IPS-20b (cell line): Measurements from ENCODE around the gene PRSS21.

Source experiments
- H3K27ac ChIP-seq: one replicate; pipeline ENCODE4 v1.5.1; 2013; ENCODE audit warnings: low read length
- H3K27me3 ChIP-seq: 2 replicates; pipeline ENCODE4 v1.6.1; 2013; ENCODE audit warnings: mild to moderate bottlenecking, low read length, inconsistent platforms; ENCODE audit not compliant: insufficient read depth
- H3K36me3 ChIP-seq: 2 replicates; pipeline ENCODE4 v1.6.1; 2013; ENCODE audit warnings: low read depth, mild to moderate bottlenecking, inconsistent platforms, low read length, moderate library complexity; ENCODE audit not compliant: insufficient read depth
- H3K4me1 ChIP-seq: 2 replicates; pipeline ENCODE4 v1.6.1; 2013; ENCODE audit warnings: mild to moderate bottlenecking, control low read depth, inconsistent platforms, low read length, moderate library complexity; ENCODE audit not compliant: insufficient read depth
- H3K4me3 ChIP-seq: 2 replicates; pipeline ENCODE4 v1.5.1; 2013; ENCODE audit warnings: mild to moderate bottlenecking, low read length, inconsistent platforms
- H3K9ac ChIP-seq: 2 replicates; pipeline ENCODE4 v1.6.1; 2013; ENCODE audit warnings: low read depth, mild to moderate bottlenecking, inconsistent platforms, low read length, moderate library complexity
- H3K9me3 ChIP-seq: 2 replicates; pipeline ENCODE4 v1.6.1; 2013; ENCODE audit warnings: mild to moderate bottlenecking, low read depth, low read length, inconsistent platforms; ENCODE audit not compliant: insufficient read depth

Gene PRSS21, protein sequence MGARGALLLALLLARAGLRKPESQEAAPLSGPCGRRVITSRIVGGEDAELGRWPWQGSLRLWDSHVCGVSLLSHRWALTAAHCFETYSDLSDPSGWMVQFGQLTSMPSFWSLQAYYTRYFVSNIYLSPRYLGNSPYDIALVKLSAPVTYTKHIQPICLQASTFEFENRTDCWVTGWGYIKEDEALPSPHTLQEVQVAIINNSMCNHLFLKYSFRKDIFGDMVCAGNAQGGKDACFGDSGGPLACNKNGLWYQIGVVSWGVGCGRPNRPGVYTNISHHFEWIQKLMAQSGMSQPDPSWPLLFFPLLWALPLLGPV

DNA sequence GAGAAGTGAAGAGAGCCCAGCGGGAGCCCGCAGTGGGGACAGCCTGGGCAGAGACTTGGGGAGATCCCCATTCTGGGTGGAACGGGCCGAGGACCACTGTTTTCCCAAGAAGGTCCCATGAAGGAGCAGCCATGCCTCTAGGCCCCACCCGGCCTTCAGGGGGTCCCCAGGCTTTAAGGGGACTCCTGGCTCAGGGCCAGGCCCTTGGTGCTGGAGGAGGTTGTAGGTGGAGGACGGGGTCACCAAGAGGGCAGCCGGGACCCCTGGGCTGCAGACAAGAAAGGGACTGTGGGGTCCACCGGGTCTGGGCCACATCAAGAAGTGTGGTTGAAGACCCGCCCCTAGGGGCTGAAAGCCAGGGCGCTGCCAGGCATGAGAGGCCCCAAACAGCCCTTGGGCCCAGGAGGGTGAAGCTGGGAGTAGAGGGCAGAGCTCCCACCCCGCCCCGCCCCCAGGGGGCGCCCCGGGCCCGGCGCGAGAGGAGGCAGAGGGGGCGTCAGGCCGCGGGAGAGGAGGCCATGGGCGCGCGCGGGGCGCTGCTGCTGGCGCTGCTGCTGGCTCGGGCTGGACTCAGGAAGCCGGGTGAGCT, at the start of gene PRSS21:
Gene PRSS21 (plus strand): TSS at position 487 of the 589 bp plus-strand sequence. CDS start 32 bp downstream, at position 519.
- H3K9me3 ChIP-seq = no peaks in the 10 kb centered on the region
- H3K4me1 ChIP-seq = no peaks in the 10 kb centered on the region
- H3K27me3 ChIP-seq = no peaks in the 10 kb centered on the region
- no peak within 1 kb of the TSS for H3K9ac ChIP-seq
- H3K27ac ChIP-seq = no peak within 1 kb of the TSS
- H3K36me3 ChIP-seq = no peaks in the 10 kb centered on the region
- H3K4me3 ChIP-seq = no peak within 1 kb of the TSS

DNA sequence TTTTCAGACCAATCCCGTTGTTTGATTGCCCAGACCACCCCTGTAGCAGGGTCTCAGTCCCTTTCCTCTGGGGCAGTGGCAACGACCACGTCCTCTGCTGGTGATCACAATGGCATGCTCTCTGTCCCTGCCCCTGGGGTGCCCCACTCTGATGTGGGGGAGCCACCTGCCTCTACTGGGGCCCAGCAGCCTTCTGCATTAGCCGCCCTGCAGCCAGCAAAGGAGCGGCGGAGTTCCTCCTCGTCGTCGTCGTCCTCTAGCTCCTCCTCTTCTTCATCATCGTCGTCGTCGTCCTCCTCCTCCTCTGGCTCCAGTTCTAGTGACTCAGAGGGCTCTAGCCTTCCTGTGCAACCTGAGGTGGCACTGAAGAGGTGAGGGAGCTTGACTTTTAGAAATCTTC, 49.1 kb upstream of the PRSS21 start:
- Histone ChIP-seq H3K27ac (no peak overlapping the region), H3K4me3 (no peak overlapping the region), H3K27me3 (no peaks in the 10 kb centered on the region), H3K9me3 (peaks cover 9% of the 10 kb centered on the region; the same call in 1 of the 2 replicates), H3K36me3 (peaks cover 97% of the 10 kb centered on the region), H3K4me1 (no peaks in the 10 kb centered on the region), H3K9ac (no peak overlapping the region)

DNA sequence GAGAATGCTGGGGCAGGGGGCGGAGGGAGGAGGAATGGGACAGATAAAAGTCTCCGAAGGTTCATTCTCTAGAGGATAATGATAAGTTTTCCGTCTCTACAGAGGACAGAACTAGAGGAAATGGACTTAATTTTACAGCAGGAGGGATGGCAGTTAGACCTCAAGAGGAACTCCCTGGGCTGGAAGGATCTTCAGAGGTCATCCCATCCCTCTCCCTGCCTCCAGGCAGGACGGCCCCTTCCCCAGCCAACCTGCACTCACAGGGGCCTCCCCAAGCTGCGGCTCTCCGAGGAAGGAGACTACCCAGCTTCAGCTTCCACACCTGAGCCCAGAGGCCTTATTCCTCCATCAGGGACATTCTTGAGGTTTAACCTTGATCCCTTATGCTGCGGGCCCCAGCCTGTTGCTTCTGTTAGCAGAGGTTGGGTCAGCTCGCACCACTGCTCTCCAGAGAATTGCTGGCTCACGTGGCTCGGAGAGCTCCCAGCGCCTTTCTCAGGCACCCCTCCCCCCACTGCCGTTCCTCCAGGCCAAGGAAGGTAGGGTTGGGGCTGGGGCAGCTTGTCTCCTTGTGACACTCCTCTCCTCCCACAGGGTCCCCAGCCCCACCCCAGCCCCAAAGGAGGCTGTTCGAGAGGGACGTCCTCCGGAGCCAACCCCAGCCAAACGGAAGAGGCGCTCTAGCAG, 48.5 kb upstream of the PRSS21 start:
- Histone ChIP-seq H3K4me1 (no peaks in the 10 kb centered on the region), H3K27me3 (no peaks in the 10 kb centered on the region), H3K36me3 (peaks cover 97% of the 10 kb centered on the region), H3K9ac (no peak overlapping the region), H3K27ac (no peak overlapping the region), H3K9me3 (peaks cover 4% of the 10 kb centered on the region; the same call in 1 of the 2 replicates), H3K4me3 (no peak overlapping the region)

DNA sequence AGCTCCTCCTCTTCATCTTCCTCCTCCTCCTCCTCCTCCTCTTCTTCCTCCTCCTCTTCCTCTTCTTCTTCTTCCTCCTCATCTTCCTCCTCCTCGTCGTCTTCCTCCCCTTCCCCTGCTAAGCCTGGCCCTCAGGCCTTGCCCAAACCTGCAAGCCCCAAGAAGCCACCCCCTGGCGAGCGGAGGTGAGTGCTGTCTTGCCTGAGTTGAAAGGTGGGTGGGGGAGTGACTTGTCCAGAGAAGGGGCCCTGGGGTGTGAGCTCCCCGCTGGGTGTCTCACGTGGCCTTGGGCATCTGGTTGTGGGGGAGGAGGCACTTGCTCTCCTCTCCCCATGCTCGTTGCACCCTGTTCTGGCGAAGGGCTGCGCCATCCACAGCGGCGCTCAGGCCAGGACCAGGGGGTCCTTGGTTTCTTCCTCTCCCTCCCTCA, 47.9 kb upstream of the PRSS21 start:
- Histone ChIP-seq H3K9me3 (no peaks in the 10 kb centered on the region; the same call in 1 of the 2 replicates), H3K36me3 (peaks cover 97% of the 10 kb centered on the region), H3K27me3 (no peaks in the 10 kb centered on the region), H3K9ac (no peak overlapping the region), H3K4me1 (no peaks in the 10 kb centered on the region), H3K27ac (no peak overlapping the region), H3K4me3 (no peak overlapping the region)

DNA sequence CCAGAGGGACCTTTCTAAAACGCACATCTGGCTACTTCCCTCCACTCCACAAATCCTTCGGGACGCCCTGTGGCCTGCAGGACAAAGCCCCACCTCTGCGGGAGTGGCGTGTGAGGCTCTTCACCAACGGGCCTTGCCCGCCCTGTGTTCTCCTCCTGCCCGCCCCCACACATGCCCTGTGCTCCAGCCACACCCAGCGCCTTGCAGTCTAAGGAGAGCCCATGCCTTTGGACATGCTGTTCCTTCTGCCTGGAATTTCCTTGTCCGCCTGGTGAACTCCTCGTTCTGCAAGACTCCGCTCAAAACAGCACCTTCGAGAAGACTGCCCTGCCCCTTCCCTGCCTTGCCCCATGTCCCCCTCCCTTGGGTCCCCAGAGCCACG, 47.4 kb upstream of the PRSS21 start:
- Histone ChIP-seq H3K36me3 (peaks cover 97% of the 10 kb centered on the region), H3K9me3 (no peaks in the 10 kb centered on the region; the same call in 1 of the 2 replicates), H3K4me1 (no peaks in the 10 kb centered on the region), H3K27me3 (no peaks in the 10 kb centered on the region), H3K4me3 (no peak overlapping the region), H3K27ac (no peak overlapping the region), H3K9ac (no peak overlapping the region)

DNA sequence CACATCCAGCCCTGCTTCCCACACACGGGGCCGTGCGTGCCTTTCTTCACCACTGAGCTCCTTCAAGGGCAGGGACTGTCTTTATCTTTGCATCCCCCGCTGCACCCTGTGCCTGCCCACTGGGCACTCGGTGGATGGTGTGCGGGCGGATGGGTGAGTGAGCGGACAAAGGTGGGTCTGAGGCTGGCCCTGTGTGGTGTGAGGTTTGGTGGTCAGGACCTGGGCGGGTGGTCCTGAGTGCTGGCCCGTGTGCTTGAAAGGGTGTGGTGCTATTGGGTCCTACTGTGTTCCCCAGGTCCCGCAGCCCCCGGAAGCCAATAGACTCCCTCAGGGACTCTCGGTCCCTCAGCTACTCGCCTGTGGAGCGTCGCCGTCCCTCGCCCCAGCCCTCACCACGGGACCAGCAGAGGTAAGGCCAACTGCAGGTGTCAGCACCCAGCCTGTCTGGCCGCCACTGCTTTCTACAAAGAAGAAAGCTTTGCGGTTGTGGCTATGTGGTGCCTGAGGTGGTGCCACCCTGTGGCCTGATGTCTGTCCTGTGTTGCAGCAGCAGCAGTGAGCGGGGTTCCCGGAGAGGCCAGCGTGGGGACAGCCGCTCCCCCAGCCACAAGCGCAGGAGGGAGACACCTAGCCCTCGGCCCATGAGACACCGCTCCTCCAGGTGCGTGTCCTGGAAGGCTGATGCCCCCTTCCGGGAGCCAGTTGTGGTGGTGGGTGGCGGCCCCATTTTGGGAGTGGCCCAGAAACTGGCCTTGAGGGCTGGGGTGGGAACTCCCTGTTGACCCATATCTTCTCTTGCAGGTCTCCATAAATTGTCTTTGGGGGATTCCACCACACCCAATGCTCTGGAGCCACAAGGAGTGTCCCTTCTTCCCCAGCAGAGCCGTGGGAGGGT, 46.7 kb upstream of the PRSS21 start:
- H3K4me1 ChIP-seq = no peaks in the 10 kb centered on the region

DNA sequence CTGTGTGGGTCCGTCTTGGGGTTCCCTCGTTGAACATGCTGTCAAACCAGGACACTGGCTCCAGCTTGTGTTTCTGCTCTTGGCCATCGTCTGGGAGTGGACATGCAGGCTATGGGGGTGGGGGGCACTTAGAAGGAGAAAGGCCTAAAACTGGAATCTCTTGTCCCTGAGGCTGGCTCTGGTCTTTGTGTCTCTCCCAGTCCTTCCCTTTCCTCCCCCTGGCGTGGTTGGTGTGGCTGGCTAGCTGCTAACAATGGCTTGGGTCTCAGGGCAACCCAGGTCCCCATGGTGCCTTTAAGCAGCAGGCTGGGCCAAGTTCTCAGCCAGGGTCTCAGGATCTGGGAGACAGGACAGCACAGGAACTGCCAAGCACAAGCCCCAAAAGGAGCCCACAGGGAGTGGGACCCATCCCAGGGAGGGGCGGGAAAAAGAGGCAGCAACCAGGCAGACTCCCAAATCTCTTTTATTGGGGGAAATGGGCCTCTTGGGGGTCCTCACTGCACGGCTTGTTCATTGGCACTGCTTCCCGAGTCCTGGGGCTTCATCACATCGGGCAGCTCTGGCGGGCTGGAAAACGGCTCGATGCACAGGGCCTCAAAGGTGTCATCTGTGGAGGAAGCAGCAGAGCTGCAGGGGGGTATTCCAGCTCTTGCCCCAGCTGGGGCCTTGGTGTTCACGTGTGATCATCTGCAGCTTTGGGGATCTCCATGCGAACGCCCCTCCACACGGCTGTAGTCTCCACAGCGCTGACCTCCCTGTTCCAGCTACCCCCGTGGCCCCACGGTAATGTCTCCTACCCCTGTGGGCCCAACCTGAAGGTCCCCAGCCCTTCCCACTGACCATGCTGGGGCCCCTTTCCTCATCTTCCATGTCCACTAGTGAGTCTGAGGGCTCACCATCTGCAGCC, 45.3 kb upstream of the PRSS21 start:
- Histone ChIP-seq H3K27me3 (no peaks in the 10 kb centered on the region), H3K27ac (no peak overlapping the region), H3K36me3 (peaks cover 87% of the 10 kb centered on the region), H3K9ac (no peak overlapping the region), H3K4me3 (no peak overlapping the region), H3K9me3 (no peaks in the 10 kb centered on the region), H3K4me1 (no peaks in the 10 kb centered on the region)

More for the DNA sequence above, 46.7 kb upstream of the PRSS21 start:
- no peak overlapping the region for H3K4me3 ChIP-seq
- no peaks in the 10 kb centered on the region for H3K27me3 ChIP-seq
- no peaks in the 10 kb centered on the region; the same call in 1 of the 2 replicates for H3K9me3 ChIP-seq
- peaks cover 97% of the 10 kb centered on the region for H3K36me3 ChIP-seq
- no peak overlapping the region for H3K9ac ChIP-seq
- H3K27ac ChIP-seq = no peak overlapping the region

DNA sequence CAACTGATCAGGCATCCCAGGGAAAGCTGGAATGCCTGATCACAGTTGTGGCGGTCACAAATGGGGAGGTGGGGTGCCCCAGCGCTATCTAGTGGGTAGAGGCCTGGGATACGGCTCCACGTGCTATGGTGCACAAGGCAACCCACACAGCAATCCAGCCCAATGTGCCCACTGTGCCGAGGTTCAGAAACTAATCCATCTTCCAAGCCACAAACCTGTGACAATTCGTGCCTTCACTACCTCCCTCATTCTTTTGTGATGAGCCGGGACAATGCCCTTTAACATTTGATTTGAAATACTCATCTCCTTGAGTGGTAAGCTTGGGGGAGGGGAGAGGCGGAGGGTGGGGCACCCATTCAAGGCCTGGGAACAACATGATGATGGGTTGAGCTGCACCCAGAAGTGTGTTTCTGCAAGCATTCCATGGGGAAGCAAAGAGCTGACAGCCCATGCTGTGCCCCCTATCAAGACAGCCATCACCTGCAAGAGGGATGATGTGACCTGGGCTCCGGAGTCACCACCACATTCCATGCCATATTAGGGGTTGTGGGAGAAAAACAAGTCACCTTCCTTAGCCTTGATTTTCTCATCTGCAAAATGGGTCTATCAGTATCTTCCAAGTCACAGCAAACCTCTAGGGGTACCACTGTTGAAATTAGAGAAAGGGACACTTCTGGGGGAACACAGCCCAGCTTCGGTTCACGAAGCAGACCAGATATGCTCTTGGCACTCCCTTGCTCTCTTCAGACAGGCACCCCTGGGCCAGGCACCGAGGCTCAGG, 43.7 kb upstream of the PRSS21 start:
- no peaks in the 10 kb centered on the region for H3K9me3 ChIP-seq
- peaks cover 71% of the 10 kb centered on the region for H3K36me3 ChIP-seq
- H3K4me1 ChIP-seq = no peaks in the 10 kb centered on the region
- H3K27me3 ChIP-seq = no peaks in the 10 kb centered on the region
- no peak overlapping the region for H3K27ac ChIP-seq
- H3K4me3 ChIP-seq = no peak overlapping the region
- H3K9ac ChIP-seq = no peak overlapping the region

DNA sequence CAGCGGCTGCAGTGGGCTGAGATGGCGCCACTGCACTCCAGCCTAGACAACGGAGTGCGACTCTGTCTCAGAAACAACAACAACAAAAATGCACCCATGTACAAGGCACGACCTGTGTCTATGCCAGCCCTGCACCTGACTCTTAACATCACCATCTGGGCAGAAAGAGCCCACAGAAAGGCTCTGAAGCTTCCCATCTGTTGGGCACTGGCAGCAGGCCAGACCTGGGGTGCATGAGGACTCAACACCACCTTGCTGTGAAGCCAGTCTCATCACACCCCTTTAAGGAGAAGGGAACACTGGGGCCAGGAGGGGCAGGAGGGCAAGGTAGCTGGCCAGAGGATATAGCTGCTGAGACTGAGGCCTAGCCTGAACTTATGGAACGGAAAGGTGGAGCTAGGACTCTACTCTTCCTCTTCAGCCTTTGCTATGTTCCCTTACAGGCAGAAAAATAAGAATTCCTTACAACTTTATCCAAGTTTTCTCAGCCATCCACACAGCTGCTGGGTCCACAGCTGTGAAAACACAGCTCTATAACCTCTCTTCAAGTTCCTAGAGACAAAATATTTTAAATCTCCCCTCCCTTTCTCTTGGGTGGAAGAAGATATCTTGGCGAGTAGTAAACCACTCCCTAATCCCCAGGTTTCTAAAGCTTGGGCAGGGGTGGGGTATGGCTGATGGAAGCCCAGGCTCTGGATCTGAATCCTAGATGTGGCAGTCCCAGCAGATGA, 42.7 kb upstream of the PRSS21 start:
- no peak overlapping the region for H3K9ac ChIP-seq
- no peaks in the 10 kb centered on the region for H3K9me3 ChIP-seq
- H3K4me3 ChIP-seq = no peak overlapping the region
- no peaks in the 10 kb centered on the region for H3K4me1 ChIP-seq
- H3K36me3 ChIP-seq = peaks cover 61% of the 10 kb centered on the region
- H3K27me3 ChIP-seq = no peaks in the 10 kb centered on the region
- H3K27ac ChIP-seq = no peak overlapping the region
